Measurements from ENCODE around the gene F13A1.
A peak's percentile ranks its signal among the peaks of the same experiment; 100 is the strongest.

The F13A1 gene

DNA sequence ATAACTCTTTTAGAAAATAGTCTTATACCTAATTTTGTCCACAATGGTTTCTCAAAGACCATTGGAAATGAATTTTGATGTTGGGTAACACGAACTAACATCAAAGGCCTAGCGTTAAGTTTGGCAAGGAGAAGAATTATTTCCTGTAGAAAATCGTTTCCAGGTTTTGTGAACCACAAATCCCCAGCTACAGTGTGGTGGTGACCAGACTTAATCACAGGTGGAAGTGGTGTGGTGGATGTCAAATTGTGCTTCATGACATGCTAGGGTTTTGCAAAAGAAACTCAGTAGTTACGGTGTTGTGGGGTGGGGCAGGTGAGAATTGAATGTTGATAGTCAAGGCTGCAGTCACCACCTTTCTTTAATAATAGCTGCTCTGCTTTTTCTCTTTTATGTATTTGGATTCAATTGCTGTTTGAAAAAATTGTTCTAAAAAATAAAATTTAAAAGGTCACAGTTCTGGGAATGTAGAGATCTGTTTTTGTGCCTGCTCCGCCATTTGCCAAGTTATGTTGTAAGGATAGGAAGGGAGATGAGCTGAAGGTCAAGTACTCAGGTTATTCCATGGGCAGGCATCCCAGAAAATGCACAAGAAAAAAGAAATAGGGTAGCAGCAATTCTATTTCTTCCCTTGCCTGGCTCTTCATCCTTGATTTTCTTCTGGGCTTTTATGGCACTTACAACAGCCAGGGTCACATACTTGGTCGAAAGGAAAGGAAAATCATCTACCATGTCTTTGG is 83.6 kb downstream of the F13A1 start:
- Mint-ChIP-seq H3K27ac (no peak overlapping the region), H3K27me3 (peaks cover 40% of the 10 kb centered on the region), H3K36me3 (no peaks in the 10 kb centered on the region), H3K4me3 (no peak overlapping the region), H3K9me3 (peaks cover 8% of the 10 kb centered on the region), H3K4me1 (no peaks in the 10 kb centered on the region)
- no peak for ATAC-seq

DNA sequence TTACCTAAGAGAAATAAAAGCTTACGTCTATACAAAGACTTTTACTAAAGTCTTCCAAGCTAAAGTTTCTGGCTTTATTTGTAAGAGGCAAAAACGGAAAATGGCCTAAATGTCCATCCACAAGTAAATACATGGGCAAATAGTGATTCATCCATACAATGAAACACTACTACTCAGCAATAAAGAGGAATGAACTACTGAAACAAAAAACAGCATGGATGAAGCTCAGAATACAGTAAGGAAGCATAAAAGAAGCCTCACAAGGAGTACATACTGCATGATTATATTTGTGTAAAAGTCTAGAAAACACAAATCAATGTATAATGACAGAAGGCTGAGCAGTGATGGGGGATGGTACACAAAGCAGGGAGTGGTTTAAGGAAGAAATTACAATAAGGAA is 84.7 kb downstream of the F13A1 start:
- no peaks in the 10 kb centered on the region for H3K4me1 Mint-ChIP-seq
- H3K27ac Mint-ChIP-seq = no peak overlapping the region
- H3K9me3 Mint-ChIP-seq = peaks cover 8% of the 10 kb centered on the region
- H3K36me3 Mint-ChIP-seq = no peaks in the 10 kb centered on the region
- peaks cover 50% of the 10 kb centered on the region for H3K27me3 Mint-ChIP-seq
- H3K4me3 Mint-ChIP-seq = no peak overlapping the region
- no peak for ATAC-seq

DNA sequence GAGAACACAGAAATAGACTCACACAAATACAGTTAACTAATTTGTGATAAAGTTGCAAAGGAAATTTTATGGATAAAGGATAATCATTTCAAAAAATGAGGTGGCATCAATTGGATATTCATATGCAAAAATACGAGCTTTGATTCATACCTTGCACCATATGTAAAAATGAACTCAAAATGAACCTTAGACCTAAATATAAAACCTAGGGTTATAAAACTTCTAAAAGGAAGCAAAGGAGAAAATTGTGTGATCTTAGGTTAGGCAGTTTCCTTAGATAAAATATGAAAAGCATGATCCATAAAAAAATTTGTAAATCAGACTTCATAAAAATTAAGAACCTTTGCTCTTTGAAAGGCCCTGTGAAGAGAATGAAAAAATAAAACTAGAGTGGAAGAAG is 85.5 kb downstream of the F13A1 start:
- H3K27ac Mint-ChIP-seq = no peak overlapping the region
- H3K27me3 Mint-ChIP-seq = peaks cover 56% of the 10 kb centered on the region
- peaks cover 8% of the 10 kb centered on the region for H3K9me3 Mint-ChIP-seq
- no peaks in the 10 kb centered on the region for H3K36me3 Mint-ChIP-seq
- ATAC-seq = no peak
- no peaks in the 10 kb centered on the region for H3K4me1 Mint-ChIP-seq
- no peak overlapping the region for H3K4me3 Mint-ChIP-seq

DNA sequence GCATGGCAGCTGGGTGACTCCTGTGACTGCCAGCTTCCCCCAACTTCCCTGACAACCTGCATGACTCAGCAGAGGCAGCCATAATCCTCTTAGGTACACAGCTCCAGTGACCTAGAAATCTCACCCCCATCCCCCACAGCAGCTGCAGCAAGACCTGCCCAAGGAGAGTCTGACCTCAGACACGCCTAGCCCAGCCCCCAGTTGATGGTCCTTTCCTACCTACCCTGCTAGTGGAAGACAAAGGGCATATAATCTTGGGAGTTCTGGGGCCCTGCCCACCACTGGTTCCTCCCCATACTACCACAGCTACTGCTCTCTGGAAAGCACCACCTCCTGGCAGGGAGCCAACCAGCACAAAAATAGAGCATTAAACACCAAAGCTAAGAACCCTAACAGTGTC is 90.2 kb downstream of the F13A1 start:
- Mint-ChIP-seq H3K4me3 (no peak overlapping the region), H3K27ac (no peak overlapping the region), H3K4me1 (no peaks in the 10 kb centered on the region), H3K27me3 (peaks cover 70% of the 10 kb centered on the region), H3K36me3 (no peaks in the 10 kb centered on the region), H3K9me3 (peaks cover 8% of the 10 kb centered on the region)
- no peak for ATAC-seq

DNA sequence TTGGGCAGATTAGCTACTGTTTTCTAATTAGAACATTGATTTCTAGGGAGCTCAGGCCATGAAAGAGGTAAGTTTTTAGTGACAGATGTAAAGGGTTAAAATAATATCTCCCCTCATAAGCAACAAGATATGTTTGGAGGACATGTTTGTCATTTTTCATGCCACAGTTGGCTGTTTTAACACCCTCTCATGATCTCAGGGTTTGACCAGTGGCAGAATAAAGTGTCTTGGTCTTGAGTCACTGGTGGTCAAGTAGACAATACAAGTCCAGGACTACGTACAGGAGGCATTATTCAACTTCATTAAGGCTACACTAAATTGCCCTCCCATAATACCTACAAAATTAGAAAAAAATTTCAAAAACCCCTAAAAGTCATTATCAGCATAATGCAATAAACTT is 92.6 kb downstream of the F13A1 start:
- Mint-ChIP-seq H3K4me1 (no peaks in the 10 kb centered on the region), H3K27me3 (peaks cover 76% of the 10 kb centered on the region), H3K27ac (no peak overlapping the region), H3K9me3 (peaks cover 2% of the 10 kb centered on the region), H3K4me3 (no peak overlapping the region), H3K36me3 (no peaks in the 10 kb centered on the region)
- ATAC-seq = no peak

DNA sequence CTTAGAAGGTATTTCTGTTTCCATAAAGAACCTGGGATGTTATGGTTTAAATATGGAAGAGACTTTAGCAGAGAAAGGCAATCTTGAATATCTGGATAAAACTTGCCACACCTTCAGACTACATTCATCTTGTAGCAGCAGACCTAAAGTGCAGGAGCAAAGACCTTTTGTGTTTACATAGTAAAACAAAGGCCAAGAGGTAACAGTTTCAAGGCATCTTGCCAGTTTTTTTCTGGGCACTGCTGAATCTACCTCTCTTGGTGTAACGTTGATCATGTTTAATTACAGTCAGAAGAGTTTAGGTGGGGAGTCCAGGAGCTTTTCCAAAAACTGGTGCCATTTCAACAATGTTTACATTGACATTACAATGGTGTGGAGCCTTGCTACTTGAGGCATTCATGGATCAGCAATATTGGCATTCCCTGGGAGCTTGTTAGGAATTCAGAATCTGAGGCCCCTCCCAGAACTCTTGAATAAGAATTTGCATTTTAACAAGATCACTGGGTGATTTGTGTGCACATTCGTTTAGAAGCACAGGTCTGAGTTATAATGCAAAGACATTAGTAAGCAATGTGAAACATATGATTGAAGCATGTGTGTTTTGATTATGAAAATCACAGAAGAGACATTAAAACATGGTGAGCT is 94.5 kb downstream of the F13A1 start:
- H3K27me3 Mint-ChIP-seq = peaks cover 62% of the 10 kb centered on the region
- no peak for ATAC-seq
- no peaks in the 10 kb centered on the region for H3K36me3 Mint-ChIP-seq
- no peak overlapping the region for H3K27ac Mint-ChIP-seq
- no peaks in the 10 kb centered on the region for H3K9me3 Mint-ChIP-seq
- H3K4me1 Mint-ChIP-seq = no peaks in the 10 kb centered on the region
- H3K4me3 Mint-ChIP-seq = no peak overlapping the region

DNA sequence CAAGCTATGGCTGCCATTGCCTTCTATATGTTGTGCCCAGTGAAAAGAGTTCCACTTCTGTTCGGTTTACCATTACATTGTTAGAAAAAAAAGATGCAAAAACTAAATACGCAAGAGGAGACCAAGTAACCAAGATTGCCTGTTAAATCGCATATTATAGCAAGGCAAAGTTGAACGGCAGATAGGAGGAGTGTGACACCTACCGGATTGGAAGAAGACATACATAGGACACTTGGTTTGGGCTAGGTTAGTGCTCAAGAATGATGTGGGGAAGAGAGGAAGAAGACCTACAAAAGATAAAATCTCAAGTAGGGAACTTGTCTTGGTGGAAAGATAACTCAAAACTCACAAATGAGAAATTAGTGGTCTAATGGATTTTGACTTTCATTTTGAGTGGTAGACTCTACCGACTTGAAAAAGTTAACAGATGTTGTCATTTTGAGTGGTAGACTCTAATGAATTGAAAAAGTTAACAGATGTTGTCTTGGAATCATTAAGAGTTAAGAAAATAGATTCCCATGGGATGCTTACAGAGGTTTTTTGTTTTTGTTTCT is 95.5 kb downstream of the F13A1 start:
- no peak overlapping the region for H3K4me3 Mint-ChIP-seq
- H3K36me3 Mint-ChIP-seq = no peaks in the 10 kb centered on the region
- no peaks in the 10 kb centered on the region for H3K4me1 Mint-ChIP-seq
- ATAC-seq = no peak
- H3K9me3 Mint-ChIP-seq = no peaks in the 10 kb centered on the region
- H3K27me3 Mint-ChIP-seq = peaks cover 52% of the 10 kb centered on the region
- H3K27ac Mint-ChIP-seq = no peak overlapping the region

DNA sequence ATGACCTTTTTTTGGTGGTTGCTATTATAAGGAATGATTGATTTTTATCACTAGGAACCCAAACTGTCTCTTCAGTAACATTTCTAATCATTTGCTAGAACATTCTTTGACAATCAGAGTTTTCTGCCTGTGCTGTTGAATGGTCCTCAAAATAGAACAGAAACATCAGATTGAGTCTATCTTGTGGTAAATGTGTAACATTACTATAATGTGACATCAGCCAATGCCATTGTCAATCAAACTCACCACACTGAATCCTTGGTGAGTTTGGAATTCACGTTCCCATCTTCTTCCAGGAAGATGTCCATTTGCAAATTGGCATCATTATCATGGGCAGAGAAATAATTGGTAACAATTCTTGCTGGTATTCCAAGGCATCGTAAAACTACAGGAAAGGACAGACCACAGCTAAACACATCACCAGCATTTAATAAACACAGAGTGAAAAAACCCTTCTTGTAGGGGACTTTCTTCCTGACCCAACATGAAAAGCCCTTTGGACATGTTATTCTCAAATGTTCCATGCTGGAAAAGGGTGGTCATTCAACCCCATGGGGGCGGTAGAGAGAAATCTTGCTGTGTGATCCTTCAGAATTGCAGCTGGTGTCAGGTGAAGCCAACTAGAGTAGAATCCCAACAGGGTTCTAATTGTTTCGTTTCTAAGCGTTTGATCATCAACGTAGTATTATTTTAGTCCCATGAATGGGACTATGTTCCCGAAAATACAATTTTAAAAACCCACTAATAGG is 98.5 kb downstream of the F13A1 start:
- H3K27me3 Mint-ChIP-seq = peaks cover 35% of the 10 kb centered on the region
- no peaks in the 10 kb centered on the region for H3K9me3 Mint-ChIP-seq
- no peak overlapping the region for H3K4me3 Mint-ChIP-seq
- ATAC-seq = no peak
- no peaks in the 10 kb centered on the region for H3K4me1 Mint-ChIP-seq
- H3K27ac Mint-ChIP-seq = no peak overlapping the region
- no peaks in the 10 kb centered on the region for H3K36me3 Mint-ChIP-seq

DNA sequence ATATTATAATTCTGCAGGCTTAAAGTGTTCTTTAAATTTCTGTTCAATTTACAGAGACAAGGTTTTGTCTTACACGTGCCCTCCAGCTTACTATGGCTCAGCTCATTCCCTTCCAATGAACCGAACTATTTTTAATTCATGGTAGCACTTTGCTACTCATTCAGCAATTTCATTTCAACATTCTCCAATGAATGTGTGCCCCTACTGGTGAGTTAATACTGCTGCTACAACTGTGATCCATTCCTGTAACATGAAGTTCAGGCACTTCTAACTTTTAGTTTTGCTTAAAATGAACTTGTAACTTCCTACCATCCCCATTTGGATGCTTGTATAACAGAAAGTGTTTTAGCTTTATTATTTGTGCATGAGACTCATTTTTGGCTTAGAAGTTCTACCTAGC is 99.7 kb downstream of the F13A1 start:
- Mint-ChIP-seq H3K27me3 (peaks cover 25% of the 10 kb centered on the region), H3K27ac (no peak overlapping the region), H3K4me3 (no peak overlapping the region), H3K9me3 (no peaks in the 10 kb centered on the region), H3K4me1 (no peaks in the 10 kb centered on the region), H3K36me3 (no peaks in the 10 kb centered on the region)
- ATAC-seq = no peak

DNA sequence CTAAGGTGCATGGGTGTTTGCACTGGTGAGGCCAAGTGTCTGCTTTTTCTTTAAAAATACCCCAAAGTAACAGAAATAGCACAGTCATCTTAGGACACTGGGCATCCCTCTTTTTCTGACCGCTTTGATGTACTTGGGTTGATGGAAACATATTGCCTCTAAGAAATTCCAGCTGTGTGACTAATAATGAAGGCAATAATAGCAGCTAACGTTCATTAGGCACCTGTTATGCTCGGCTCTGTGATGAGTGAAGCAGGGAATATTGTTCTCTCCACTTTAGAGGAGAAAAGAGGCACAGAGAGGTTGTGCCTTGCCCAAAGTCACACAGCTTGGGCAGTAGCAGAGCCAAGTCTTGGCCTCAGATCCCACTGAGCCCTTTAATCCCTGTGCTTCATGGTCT is 100.7 kb downstream of the F13A1 start:
- no peak for ATAC-seq
- Mint-ChIP-seq H3K27me3 (peaks cover 15% of the 10 kb centered on the region), H3K27ac (no peak overlapping the region), H3K9me3 (no peaks in the 10 kb centered on the region), H3K4me3 (no peak overlapping the region), H3K4me1 (no peaks in the 10 kb centered on the region), H3K36me3 (no peaks in the 10 kb centered on the region)

DNA sequence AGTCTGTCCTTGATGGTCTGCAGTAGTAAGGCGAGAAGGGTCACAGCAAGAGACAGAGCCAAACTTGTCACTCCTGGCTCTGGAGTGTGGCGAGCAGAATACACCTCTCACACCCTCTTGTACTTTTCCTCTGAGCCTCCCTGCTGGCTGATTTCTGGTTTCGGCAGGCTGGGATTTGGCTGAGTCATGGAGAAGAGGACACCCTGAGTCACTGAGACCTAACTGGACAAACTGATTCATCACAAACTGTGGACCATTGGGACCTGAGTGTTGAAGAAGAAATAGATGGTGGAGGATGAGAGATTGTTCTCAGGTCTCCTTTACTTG is 101.7 kb downstream of the F13A1 start:
- no peak overlapping the region for H3K4me3 Mint-ChIP-seq
- no peak overlapping the region for H3K27ac Mint-ChIP-seq
- peak; percentile 27 for ATAC-seq
- H3K36me3 Mint-ChIP-seq = no peaks in the 10 kb centered on the region
- no peaks in the 10 kb centered on the region for H3K4me1 Mint-ChIP-seq
- H3K27me3 Mint-ChIP-seq = peaks cover 10% of the 10 kb centered on the region
- H3K9me3 Mint-ChIP-seq = no peaks in the 10 kb centered on the region

DNA sequence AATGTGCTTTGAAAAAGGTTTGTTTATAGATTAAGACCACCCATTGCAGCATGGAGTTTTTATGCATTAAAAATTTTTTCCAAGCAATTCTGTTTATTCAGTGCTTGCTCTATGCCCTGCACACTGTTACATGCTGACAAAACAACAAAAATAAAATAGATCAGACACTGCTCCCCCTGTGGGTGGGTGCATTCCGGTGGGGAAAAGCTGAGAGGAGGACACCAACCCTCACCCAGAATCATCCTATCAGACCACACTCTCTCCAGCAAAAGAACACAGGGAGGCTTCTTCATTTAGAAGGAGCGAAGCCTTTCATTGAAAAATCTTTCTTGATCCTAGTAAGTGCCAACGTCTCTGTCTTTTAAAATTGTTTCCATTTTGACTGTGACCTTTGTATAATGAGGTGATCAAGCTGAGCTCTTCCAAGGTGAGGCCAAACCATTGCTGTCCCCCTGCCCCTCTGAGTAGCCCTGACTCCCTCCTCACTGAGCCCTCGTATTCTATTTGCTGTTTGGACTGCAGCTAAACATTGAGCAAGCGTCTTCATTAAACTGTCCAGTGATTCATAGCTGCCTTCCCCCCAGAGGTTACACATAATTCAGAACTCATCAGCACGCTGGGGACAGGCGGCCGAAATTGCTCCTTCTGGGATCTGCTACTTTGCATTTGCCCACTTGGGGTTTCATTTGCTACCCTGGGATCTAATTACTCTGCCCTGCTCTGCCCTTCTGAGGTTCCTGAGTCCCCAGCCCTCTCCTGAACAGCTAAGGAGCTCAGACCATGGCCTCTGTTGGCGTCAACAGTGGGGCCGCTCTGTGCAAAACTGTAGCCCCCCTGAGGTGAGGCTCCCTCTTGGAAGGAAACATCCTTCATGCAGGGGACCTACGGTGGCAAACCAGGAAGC is 102.4 kb downstream of the F13A1 start:
- peak; percentile 31 for ATAC-seq
- Mint-ChIP-seq H3K27me3 (peaks cover 6% of the 10 kb centered on the region), H3K27ac (no peak overlapping the region), H3K36me3 (no peaks in the 10 kb centered on the region), H3K4me1 (no peaks in the 10 kb centered on the region), H3K4me3 (no peak overlapping the region), H3K9me3 (no peaks in the 10 kb centered on the region)

DNA sequence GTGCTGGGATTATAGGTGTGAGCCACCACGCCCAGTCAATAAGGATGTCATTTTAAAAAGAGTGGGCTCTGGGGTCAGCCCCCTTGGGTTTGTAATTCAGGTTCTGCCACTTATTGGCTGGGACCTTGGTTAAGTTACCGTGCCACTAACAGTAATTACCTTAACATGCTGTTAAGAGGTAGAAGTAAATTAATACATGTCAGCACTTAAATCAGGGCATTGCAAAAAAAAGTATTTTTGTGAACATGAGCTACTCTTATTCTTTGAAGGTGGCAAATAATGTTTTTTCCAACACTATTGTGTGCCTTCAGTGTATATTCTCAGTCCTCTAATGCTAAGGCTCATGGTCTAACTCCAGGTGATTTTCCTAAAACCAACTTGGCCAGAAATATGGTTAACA is 109.5 kb downstream of the F13A1 start:
- no peak for ATAC-seq
- H3K4me3 Mint-ChIP-seq = no peak overlapping the region
- H3K27ac Mint-ChIP-seq = no peak overlapping the region
- peaks cover 15% of the 10 kb centered on the region for H3K9me3 Mint-ChIP-seq
- H3K36me3 Mint-ChIP-seq = no peaks in the 10 kb centered on the region
- H3K27me3 Mint-ChIP-seq = peaks cover 19% of the 10 kb centered on the region
- H3K4me1 Mint-ChIP-seq = no peaks in the 10 kb centered on the region

DNA sequence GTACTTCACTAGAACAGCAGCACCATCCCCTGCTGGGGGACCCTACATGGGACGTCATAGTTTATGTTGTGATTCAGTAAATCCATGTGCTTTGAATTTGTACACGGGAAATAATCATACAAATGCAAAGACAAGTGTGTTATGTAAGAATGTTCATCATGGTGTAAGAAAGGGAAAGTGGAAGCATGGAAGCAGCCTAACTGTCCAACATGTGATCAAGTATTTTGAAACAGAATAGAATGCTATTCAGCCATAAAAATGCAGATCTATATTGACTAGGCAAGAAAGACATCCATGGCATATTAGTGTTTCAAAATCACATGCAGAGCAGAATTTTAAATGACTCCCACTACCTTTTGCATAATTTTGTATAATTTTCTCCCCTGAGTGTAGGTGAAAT is 117.6 kb downstream of the F13A1 start:
- no peak for ATAC-seq
- Mint-ChIP-seq H3K4me1 (no peaks in the 10 kb centered on the region), H3K27me3 (peaks cover 54% of the 10 kb centered on the region), H3K36me3 (no peaks in the 10 kb centered on the region), H3K9me3 (peaks cover 8% of the 10 kb centered on the region), H3K4me3 (no peak overlapping the region), H3K27ac (no peak overlapping the region)

DNA sequence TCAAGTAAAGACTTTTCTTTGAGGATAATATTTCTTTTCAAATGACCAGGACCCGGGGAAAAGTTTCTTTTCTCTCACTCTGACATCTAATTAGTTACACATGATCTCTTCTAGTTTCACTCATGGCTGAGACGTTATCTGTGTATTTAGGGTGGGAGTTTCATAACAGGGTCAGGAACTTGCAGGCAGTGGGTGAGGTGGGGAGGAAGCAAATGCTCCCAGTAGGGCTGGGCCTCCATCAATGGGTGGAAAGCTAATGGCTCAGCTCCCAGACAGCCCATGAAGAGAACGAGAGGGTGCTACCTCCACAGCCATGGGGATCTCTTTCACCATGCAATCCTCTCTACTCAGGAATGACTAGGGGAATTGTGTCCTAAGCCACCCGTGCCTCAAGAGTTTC is 119.3 kb downstream of the F13A1 start:
- peaks cover 51% of the 10 kb centered on the region for H3K27me3 Mint-ChIP-seq
- H3K36me3 Mint-ChIP-seq = no peaks in the 10 kb centered on the region
- H3K27ac Mint-ChIP-seq = no peak overlapping the region
- no peaks in the 10 kb centered on the region for H3K4me1 Mint-ChIP-seq
- no peak for ATAC-seq
- no peaks in the 10 kb centered on the region for H3K9me3 Mint-ChIP-seq
- no peak overlapping the region for H3K4me3 Mint-ChIP-seq

Measured in stimulated activated memory B cell treated with anti-CD40 and anti-IgM and Interleukin-4, amounts not matched to agents 10 μg/mL and 1 μg/mL and 100 μg/mL, for 72 hours (primary cell).